Neuronal stem cell (in vitro differentiated cells): ENCODE data around the gene TUBGCP6.

ENCODE experiments used
- DNase-seq: peaks from one replicate; pipeline ENCODE4 v3.0.0-alpha.2; 2013; ENCODE audit warnings: low spot score
- H2AFZ ChIP-seq: one replicate; pipeline ENCODE4 v1.6.1; 2013; ENCODE audit warnings: mild to moderate bottlenecking, low read length, inconsistent platforms
- H2AK5ac ChIP-seq: 2 replicates; pipeline ENCODE4 v1.6.1; 2013; ENCODE audit warnings: low read depth, mild to moderate bottlenecking, inconsistent platforms, low read length, moderate library complexity, mixed read lengths
- H2BK120ac ChIP-seq: 2 replicates; pipeline ENCODE4 v1.6.1; 2013; ENCODE audit warnings: low read depth, mild to moderate bottlenecking, inconsistent platforms, low read length, moderate library complexity, mixed read lengths
- H2BK12ac ChIP-seq: one replicate; pipeline ENCODE4 v1.6.1; 2013; ENCODE audit warnings: low read length, inconsistent platforms
- H2BK15ac ChIP-seq: 2 replicates; pipeline ENCODE4 v1.6.1; 2013; ENCODE audit warnings: mild to moderate bottlenecking, low read length, inconsistent platforms, mixed read lengths
- H2BK5ac ChIP-seq: one replicate; pipeline ENCODE4 v1.6.1; 2013; ENCODE audit warnings: inconsistent platforms, mild to moderate bottlenecking, low read length, moderate library complexity
- H3K14ac ChIP-seq: one replicate; pipeline ENCODE4 v1.6.1; 2013; ENCODE audit warnings: low read length, inconsistent platforms
- H3K18ac ChIP-seq: 2 replicates; pipeline ENCODE4 v1.6.1; 2013; ENCODE audit warnings: low read length, inconsistent platforms
- H3K23ac ChIP-seq: 2 replicates; pipeline ENCODE4 v1.6.1; 2013; ENCODE audit warnings: low read depth, mild to moderate bottlenecking, mixed read lengths, low read length, inconsistent platforms; ENCODE audit not compliant: poor library complexity
- H3K27ac ChIP-seq: replicated peaks from 3 replicates; pipeline ENCODE4 v1.5.1; 2013; ENCODE audit warnings: low read length, inconsistent platforms
- H3K27me3 ChIP-seq, 3 experiments: 2 replicates each; pipeline ENCODE4 v1.6.1; 2013; ENCODE audit warnings: low read length in 3 of 3, mild to moderate bottlenecking in 2 of 3, inconsistent platforms in 1 of 3, low read depth in 1 of 3, mixed read lengths in 1 of 3, moderate library complexity in 1 of 3; ENCODE audit not compliant: control insufficient read depth in 3 of 3, insufficient read depth in 3 of 3
- H3K36me3 ChIP-seq, 2 donors: replicated peaks in 1 of 2; 2 replicates each; pipeline ENCODE4 v1.6.1; 2013; ENCODE audit warnings: low read length in 2 of 2; ENCODE audit not compliant: control insufficient read depth in 2 of 2, insufficient read depth in 2 of 2
- H3K4ac ChIP-seq: 2 replicates; pipeline ENCODE4 v1.6.1; 2013; ENCODE audit warnings: inconsistent platforms, mild to moderate bottlenecking, low read length, moderate library complexity
- H3K4me1 ChIP-seq, 2 donors: 1 replicate in 1 of 2; 2 replicates in 1 of 2; pipeline ENCODE4 v1.6.1; 2013; ENCODE audit warnings: low read length in 2 of 2, low read depth in 1 of 2; ENCODE audit not compliant: control insufficient read depth in 2 of 2, insufficient read depth in 1 of 2
- H3K4me2 ChIP-seq: one replicate; pipeline ENCODE4 v1.6.1; 2013; ENCODE audit warnings: mild to moderate bottlenecking, low read length, inconsistent platforms; ENCODE audit not compliant: insufficient read depth, poor library complexity, severe bottlenecking
- H3K4me3 ChIP-seq, 2 donors: 2 replicates each; pipeline ENCODE4 v1.5.1; 2013; ENCODE audit warnings: low read length in 2 of 2, mild to moderate bottlenecking in 2 of 2, inconsistent platforms in 1 of 2, moderate library complexity in 1 of 2
- H3K79me1 ChIP-seq: one replicate; pipeline ENCODE4 v1.6.1; 2013; ENCODE audit warnings: low read depth, mild to moderate bottlenecking, inconsistent platforms, low read length, moderate library complexity
- H3K9ac ChIP-seq: one replicate; pipeline ENCODE4 v1.6.1; 2013; ENCODE audit warnings: mild to moderate bottlenecking, low read depth, low read length, inconsistent platforms; ENCODE audit not compliant: poor library complexity
- H3K9me3 ChIP-seq, 2 donors: replicated peaks in 1 of 2; 2 replicates each; pipeline versions ENCODE3 to v1.6.1; 2013; ENCODE audit warnings: low read length in 2 of 2, mild to moderate bottlenecking in 2 of 2, inconsistent platforms in 1 of 2, low read depth in 1 of 2, mixed read lengths in 1 of 2, moderate library complexity in 1 of 2; ENCODE audit not compliant: control insufficient read depth in 2 of 2, insufficient read depth in 1 of 2
- H4K8ac ChIP-seq: one replicate; pipeline ENCODE4 v1.6.1; 2013; ENCODE audit warnings: low read depth, mild to moderate bottlenecking, inconsistent platforms, low read length, moderate library complexity
- H4K91ac ChIP-seq: one replicate; pipeline ENCODE4 v1.6.1; 2013; ENCODE audit warnings: low read length, low read depth, mild to moderate bottlenecking, inconsistent platforms; ENCODE audit not compliant: poor library complexity
- WGBS, 2 donors: extraction: QIAGEN DNeasy Blood & Tissue Kit; methylation state at CpG; one replicate each; pipeline ENCODE4 v1.1.7; 2013; ENCODE audit warnings: missing lambda C conversion rate in 2 of 2, mixed read lengths in 1 of 2; ENCODE audit not compliant: insufficient read length in 2 of 2, insufficient replicate concordance in 1 of 2; ENCODE audit errors: extremely low coverage in 2 of 2; 5-methylcytosine and 5-hydroxymethylcytosine counted together

The TUBGCP6 gene

GRCh38 chr22:50281384-50281760, 36.5 kb upstream of the TUBGCP6 start:
- H3K4me2 ChIP-seq = no peak overlapping the region
- no peaks in the 10 kb centered on the region for H3K27me3 ChIP-seq
- H3K9me3 ChIP-seq = peaks cover 2 to 5% of the 10 kb centered on the region in 2 donors
- DNase-seq = no peak
- no peak overlapping the region for H3K4me3 ChIP-seq
- H2BK120ac ChIP-seq = no peak overlapping the region
- no peak overlapping the region for H3K23ac ChIP-seq
- WGBS, 2 donors = no CpG with 5 or more reads among the region's 36 CpGs
- H3K79me1 ChIP-seq = peaks cover 6% of the 10 kb centered on the region
- H3K4ac ChIP-seq = no peak overlapping the region
- no peak overlapping the region for H4K91ac ChIP-seq
- no peak overlapping the region for H3K14ac ChIP-seq
- H2BK15ac ChIP-seq = no peak overlapping the region
- no peaks in the 10 kb centered on the region for H3K4me1 ChIP-seq
- H2AK5ac ChIP-seq = no peak overlapping the region
- H3K18ac ChIP-seq = no peak overlapping the region
- H2BK12ac ChIP-seq = no peak overlapping the region
- H3K9ac ChIP-seq = no peak overlapping the region
- H3K27ac ChIP-seq = no peak overlapping the region
- no peak overlapping the region for H2AFZ ChIP-seq
- H3K36me3 ChIP-seq = peaks cover 69 to 93% of the 10 kb centered on the region in 2 donors
- H2BK5ac ChIP-seq = no peak overlapping the region
- no peak overlapping the region for H4K8ac ChIP-seq

- Histone ChIP-seq H3K23ac (no peak overlapping the region), H2BK5ac (no peak overlapping the region), H2AK5ac (no peak overlapping the region), H3K4me1 (no peaks in the 10 kb centered on the region), H3K27me3 (no peaks in the 10 kb centered on the region), H4K8ac (no peak overlapping the region), H4K91ac (no peak overlapping the region), H2BK120ac (no peak overlapping the region), H3K14ac (no peak overlapping the region), H3K27ac (no peak overlapping the region), H2BK12ac (no peak overlapping the region), H3K9ac (no peak overlapping the region), H3K36me3 (peaks cover 69 to 93% of the 10 kb centered on the region in 2 donors), H3K79me1 (peaks cover 9% of the 10 kb centered on the region), H3K4me3 (no peak overlapping the region), H2BK15ac (no peak overlapping the region), H3K4ac (no peak overlapping the region), H3K18ac (no peak overlapping the region), H3K4me2 (no peak overlapping the region), H2AFZ (no peak overlapping the region), H3K9me3 (peaks cover 3 to 7% of the 10 kb centered on the region in 2 donors)
- DNase-seq = no peak
- no CpG with 5 or more reads among the region's 47 CpGs for WGBS, 2 donors
These were observed 36.0 kb upstream of the TUBGCP6 start for GRCh38 chr22:50280708-50281383.

GRCh38 chr22:50280022-50280707, 35.3 kb upstream of the TUBGCP6 start:
- peaks cover 0 to 1% of the 10 kb centered on the region in 2 donors for H3K4me1 ChIP-seq
- H2AK5ac ChIP-seq = no peak overlapping the region
- no peaks in the 10 kb centered on the region for H3K27me3 ChIP-seq
- no peak overlapping the region for H3K4me2 ChIP-seq
- H3K9me3 ChIP-seq = peaks cover 3 to 7% of the 10 kb centered on the region in 2 donors
- no peak overlapping the region for H2BK120ac ChIP-seq
- no peak overlapping the region for H2BK15ac ChIP-seq
- H3K4me3 ChIP-seq = no peak overlapping the region
- peaks cover 10% of the 10 kb centered on the region for H3K79me1 ChIP-seq
- no peak overlapping the region for H2AFZ ChIP-seq
- H3K4ac ChIP-seq = no peak overlapping the region
- no peak overlapping the region for H2BK5ac ChIP-seq
- H4K91ac ChIP-seq = no peak overlapping the region
- H3K9ac ChIP-seq = no peak overlapping the region
- H3K18ac ChIP-seq = no peak overlapping the region
- DNase-seq = no peak
- H2BK12ac ChIP-seq = no peak overlapping the region
- H3K27ac ChIP-seq = no peak overlapping the region
- H4K8ac ChIP-seq = no peak overlapping the region
- H3K14ac ChIP-seq = no peak overlapping the region
- H3K23ac ChIP-seq = no peak overlapping the region
- H3K36me3 ChIP-seq = peaks cover 71 to 96% of the 10 kb centered on the region in 2 donors
- WGBS, 2 donors = no CpG with 5 or more reads among the region's 38 CpGs

- no peak overlapping the region for H2BK15ac ChIP-seq
- H3K23ac ChIP-seq = peak overlapping the region; percentile 43
- peaks cover 2 to 6% of the 10 kb centered on the region in 2 donors for H3K4me1 ChIP-seq
- peaks cover 70 to 95% of the 10 kb centered on the region in 2 donors for H3K36me3 ChIP-seq
- no peak overlapping the region for H2BK5ac ChIP-seq
- no peak overlapping the region for H3K18ac ChIP-seq
- H2AFZ ChIP-seq = no peak overlapping the region
- H3K4ac ChIP-seq = no peak overlapping the region
- H3K9me3 ChIP-seq = peaks cover 3 to 7% of the 10 kb centered on the region in 2 donors
- peaks cover 10% of the 10 kb centered on the region for H3K79me1 ChIP-seq
- no peak overlapping the region for H3K4me3 ChIP-seq
- no peak overlapping the region for H2BK120ac ChIP-seq
- peak overlapping the region; percentile 70 for H3K9ac ChIP-seq
- no peak overlapping the region for H2AK5ac ChIP-seq
- WGBS, 2 donors = no CpG with 5 or more reads among the region's 30 CpGs
- H3K27ac ChIP-seq = no peak overlapping the region
- no peak overlapping the region for H3K4me2 ChIP-seq
- no peak for DNase-seq
- no peak overlapping the region for H2BK12ac ChIP-seq
- H4K8ac ChIP-seq = no peak overlapping the region
- no peak overlapping the region for H3K14ac ChIP-seq
- no peaks in the 10 kb centered on the region for H3K27me3 ChIP-seq
- no peak overlapping the region for H4K91ac ChIP-seq
These were observed 34.3 kb upstream of the TUBGCP6 start for GRCh38 chr22:50278956-50279619.
